Measurements from ENCODE around the gene GSTA1.
"Not testable (repeated sequence)": the region's sequence is repeated elsewhere in the genome, so short reads cannot be mapped to it uniquely, and the experiment has no call there.

GSTA1 gene

GRCh38 chr6:52803668-52804255 is at the start of gene GSTA1:
Gene GSTA1, minus strand, starts transcription at chr6:52803816. Its CDS starts 4,549 bp downstream, at chr6:52799267.
- in situ Hi-C loops (cut with MboI; ENCODE audit: low sequenced_read_pairs): not testable (repeated sequence)

DNA sequence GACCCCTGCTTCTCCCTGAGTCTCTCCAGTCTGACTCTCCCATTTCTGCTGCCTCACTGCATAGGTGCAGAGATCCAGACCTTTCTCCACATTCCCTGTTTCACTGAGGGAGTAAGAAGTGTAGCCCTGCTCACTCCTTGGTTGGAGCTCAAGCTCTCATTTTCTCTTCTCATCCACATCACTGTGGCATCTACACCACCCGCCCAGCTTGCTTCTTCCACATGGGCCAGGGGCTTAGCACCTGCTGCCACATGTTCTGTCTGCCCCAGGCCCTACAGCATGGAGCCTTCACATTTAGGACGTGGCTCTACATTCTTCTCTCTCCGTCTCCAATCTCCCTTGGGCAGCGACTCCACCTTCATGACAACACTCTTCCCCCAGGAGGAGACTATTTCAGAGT is 45.5 kb upstream of the GSTA1 start:
- in situ Hi-C loops (cut with MboI; ENCODE audit: low sequenced_read_pairs): no loop called here

- in situ Hi-C loops (cut with MboI; ENCODE audit: low sequenced_read_pairs): no loop called here
These were observed 42.4 kb upstream of the GSTA1 start for GRCh38 chr6:52846002-52846401.

DNA sequence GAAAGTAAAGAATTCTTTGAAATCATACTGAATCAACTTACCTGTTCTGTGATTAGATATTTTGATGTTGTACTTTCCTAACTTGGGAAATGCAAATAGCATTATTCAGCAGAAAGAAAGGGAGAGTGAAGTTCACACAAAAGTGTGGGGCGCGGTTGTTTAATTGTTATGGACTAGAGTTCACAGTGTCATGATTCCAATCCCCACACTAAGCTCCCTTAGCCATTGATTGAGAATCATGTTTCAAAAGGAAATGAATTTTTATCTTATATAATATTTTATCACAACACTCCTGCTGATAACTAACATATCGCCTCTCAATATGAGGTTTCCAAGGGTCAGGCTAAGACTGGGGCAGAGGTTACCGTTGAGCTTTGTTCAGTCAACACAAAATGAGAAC is 40.0 kb upstream of the GSTA1 start:
- in situ Hi-C loops (cut with MboI; ENCODE audit: low sequenced_read_pairs): no loop called here

DNA sequence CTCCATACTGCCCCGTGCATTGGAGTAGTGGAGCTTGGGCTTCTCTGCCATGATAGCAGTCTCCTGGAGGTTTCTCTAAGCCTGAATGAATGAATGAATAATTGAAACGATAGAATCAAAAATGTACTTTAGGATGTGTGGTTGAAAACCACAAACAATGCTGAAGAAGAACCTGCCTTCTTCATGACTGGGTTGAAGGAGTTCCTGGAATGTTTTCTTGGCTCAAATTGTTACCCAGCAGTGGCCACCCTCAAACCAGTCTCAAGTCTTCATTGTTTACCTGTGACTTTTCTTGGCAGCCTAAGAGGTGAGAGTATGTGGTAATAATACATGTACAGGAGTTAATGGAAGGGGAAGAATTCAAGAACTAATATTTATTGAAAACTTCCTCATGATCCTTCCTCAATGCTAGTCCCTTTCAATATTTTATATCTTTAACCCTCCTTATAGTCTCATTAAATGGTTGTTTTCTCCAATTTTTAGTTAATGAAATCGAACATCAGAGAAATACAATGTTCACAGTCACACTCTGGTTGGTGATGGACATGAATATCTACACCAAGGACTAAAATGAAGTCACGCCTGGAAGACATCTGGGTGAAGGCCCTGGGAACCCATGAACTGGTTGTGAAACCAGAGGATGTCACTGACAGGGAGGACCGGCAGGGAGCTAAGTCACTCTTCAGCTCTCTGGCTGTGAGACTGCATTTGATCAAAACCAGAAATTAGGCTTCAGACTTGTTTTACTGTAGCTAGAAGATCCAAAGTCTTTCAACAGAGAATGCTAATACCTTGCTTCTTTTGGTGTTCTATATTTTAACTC is 37.4 kb upstream of the GSTA1 start, which contains the start of gene GSTA5:
Gene GSTA5, minus strand, starts transcription at position 51 of the 823 bp plus-strand sequence.
- in situ Hi-C loops (cut with MboI; ENCODE audit: low sequenced_read_pairs): no loop called here

- in situ Hi-C loops (cut with MboI; ENCODE audit: low sequenced_read_pairs): no loop called here
These were observed 35.8 kb upstream of the GSTA1 start for GRCh38 chr6:52839124-52840055.

- in situ Hi-C loops (cut with MboI; ENCODE audit: low sequenced_read_pairs): no loop called here
These were observed 30.9 kb upstream of the GSTA1 start for GRCh38 chr6:52834481-52834880.

GRCh38 chr6:52830869-52831268 is 27.3 kb upstream of the GSTA1 start:
- in situ Hi-C loops (cut with MboI; ENCODE audit: low sequenced_read_pairs): not testable (repeated sequence)

GRCh38 chr6:52829046-52829817 is 25.6 kb upstream of the GSTA1 start:
- in situ Hi-C loops (cut with MboI; ENCODE audit: low sequenced_read_pairs): no loop called here

DNA sequence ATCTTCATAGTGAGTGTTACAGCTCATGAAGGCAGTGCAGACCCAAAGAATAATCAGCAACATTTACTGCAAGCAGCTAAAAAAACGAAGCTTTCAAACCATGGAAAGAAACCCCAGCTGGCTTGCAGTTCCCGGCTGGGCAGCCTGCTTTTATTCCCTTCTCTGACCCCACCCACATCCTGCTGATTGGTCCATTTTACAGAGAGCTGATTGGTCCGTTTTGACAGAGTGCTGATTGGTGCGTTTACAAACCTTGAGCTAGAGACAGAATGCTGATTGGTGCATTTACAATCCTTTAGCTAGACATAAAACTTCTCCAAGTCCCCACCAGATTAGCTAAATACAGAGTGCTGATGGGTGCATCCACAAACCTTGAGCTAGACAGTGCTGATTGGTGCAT is 25.0 kb upstream of the GSTA1 start:
- in situ Hi-C loops (cut with MboI; ENCODE audit: low sequenced_read_pairs): not testable (repeated sequence)

- in situ Hi-C loops (cut with MboI; ENCODE audit: low sequenced_read_pairs): not testable (repeated sequence)
These were observed 23.6 kb upstream of the GSTA1 start for GRCh38 chr6:52827073-52827783.

- in situ Hi-C loops (cut with MboI; ENCODE audit: low sequenced_read_pairs): no loop called here
These were observed 22.9 kb upstream of the GSTA1 start for GRCh38 chr6:52826513-52826912.

DNA sequence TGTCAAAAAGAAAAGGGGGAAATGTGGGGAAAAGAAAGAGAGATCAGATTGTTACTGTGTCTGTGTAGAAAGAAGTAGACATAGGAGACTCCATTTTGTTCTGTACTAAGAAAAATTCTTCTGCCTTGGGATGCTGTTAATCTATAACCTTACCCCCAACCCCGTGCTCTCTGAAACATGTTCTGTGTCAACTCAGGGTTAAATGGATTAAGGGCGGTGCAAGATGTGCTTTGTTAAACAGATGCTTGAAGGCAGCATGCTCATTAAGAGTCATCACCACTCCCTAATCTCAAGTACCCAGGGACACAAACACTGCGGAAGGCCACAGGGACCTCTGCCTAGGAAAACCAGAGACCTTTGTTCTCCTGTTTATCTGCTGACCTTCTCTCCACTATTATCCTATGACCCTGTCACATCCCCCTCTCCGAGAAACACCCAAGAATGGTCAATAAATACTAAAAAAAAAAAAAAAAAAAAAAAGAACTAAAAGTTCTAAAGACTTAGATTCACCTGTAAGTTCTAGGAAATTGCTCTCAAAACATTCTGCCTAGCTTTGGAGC is 22.4 kb upstream of the GSTA1 start:
- in situ Hi-C loops (cut with MboI; ENCODE audit: low sequenced_read_pairs): not testable (repeated sequence)

DNA sequence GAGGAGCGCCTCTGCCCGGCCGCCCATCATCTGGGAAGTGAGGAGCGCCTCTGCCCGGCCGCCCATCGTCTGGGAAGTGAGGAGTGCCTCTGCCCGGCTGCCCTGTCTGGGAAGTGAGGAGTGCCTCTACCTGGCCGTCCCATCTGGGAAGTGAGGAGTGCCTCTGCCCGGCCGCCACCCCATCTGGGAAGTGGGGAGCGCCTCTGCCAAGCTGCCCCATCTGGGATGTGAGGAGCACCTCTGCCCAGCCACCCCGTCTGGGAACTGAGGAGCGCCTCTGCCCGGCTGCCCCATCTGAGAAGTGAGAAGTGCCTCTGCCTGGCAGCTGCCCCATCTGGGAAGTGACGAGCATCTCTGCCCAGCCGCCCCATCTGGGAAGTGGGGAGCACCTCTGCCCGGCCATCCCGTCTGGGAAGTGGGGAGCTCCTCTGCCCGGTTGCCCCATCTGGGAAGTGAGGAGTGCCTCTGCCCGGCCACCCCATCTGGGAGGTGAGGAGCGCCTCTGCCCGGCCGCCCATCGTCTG is 21.7 kb upstream of the GSTA1 start:
- in situ Hi-C loops (cut with MboI; ENCODE audit: low sequenced_read_pairs): not testable (repeated sequence)

GRCh38 chr6:52821842-52822241 is 18.2 kb upstream of the GSTA1 start:
- in situ Hi-C loops (cut with MboI; ENCODE audit: low sequenced_read_pairs): no loop called here

- in situ Hi-C loops (cut with MboI; ENCODE audit: low sequenced_read_pairs): no loop called here
These were observed 16.6 kb upstream of the GSTA1 start for GRCh38 chr6:52820198-52820597.

DNA sequence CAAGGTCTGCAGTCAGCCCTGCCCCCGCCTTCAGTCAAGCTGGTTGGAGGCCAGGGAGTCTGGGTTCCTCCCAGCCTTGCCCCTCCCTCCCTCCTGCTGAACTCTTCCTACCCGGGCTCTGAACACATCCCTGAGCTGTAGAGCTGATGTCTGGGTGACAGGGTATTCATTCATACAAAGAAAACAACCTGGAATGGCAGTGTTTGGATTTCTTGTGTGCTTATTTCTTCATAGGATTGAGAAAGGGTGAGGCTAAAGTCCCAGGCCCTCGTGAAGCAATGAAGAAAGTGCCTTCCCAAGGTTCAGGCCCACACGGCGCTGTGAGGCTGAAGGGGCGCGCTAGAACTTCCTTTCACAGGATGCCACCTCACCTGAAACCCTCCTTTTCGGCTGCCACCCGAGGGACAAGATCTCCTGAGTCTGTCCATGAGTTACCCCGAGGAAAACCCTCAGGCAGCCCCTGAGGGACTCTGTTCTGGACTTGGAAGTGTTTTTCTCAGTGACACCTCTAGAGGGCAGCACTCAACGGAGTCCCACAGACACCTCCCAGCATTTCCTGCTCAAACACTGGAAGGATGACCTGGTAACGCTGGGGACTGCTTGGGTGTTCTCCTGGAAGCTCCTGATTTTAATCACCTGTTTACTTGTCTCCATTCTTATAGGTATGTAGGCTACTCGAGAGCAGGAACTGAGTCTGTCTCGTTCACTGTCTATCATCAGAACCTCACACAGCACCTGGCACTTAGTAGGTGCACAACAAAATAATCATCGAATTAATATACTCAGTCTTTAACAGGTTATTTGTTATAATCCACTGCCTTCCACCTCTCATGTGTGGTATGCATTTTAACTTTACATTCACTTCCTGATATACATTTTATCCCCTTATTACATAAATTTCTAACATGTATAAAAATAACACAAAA is 11.8 kb upstream of the GSTA1 start:
- in situ Hi-C loops (cut with MboI; ENCODE audit: low sequenced_read_pairs): no loop called here

- in situ Hi-C loops (cut with MboI; ENCODE audit: low sequenced_read_pairs): not testable (repeated sequence)
These were observed 10.9 kb upstream of the GSTA1 start for GRCh38 chr6:52814545-52814944.

Data from HL-60/S4 treated with phorbol 12-myristate 13-acetate at 8.2 ng/mL for 4 days and 3 days (cell line).